Liver (tissue), 9 donors: ENCODE results near the gene TMEM168. TPM values are rescaled to one million over a fixed set of nuclear protein-coding genes. Genes with fewer than 3 reads are reported as not detected.
A peak's percentile ranks its signal among the peaks of the same experiment; 100 is the strongest.
"Not testable (repeated sequence)": the region's sequence is repeated elsewhere in the genome, so short reads cannot be mapped to it uniquely, and the experiment has no call there.

ENCODE experiments used
- DNase-seq: peaks from one replicate; pipeline ENCODE4 v3.0.0-alpha.2; 2017; ENCODE audit warnings: low spot score
- H3K27ac ChIP-seq, 2 donors: one replicate each; pipeline ENCODE4 v1.7.0; 2013; ENCODE audit warnings: inconsistent platforms in 2 of 2, low read length in 2 of 2, control low read depth in 1 of 2, low read depth in 1 of 2, mild to moderate bottlenecking in 1 of 2
- H3K27me3 ChIP-seq, 4 donors: one replicate each; pipeline versions ENCODE4 v1.6.1 to v1.7.0; 2013; ENCODE audit warnings: low read length in 3 of 4, inconsistent platforms in 1 of 4, mild to moderate bottlenecking in 1 of 4, moderate library complexity in 1 of 4; ENCODE audit not compliant: control insufficient read depth in 4 of 4, insufficient read depth in 4 of 4
- H3K36me3 ChIP-seq, 4 donors: one replicate each; pipeline versions ENCODE4 v1.6.1 to v1.7.0; 2013; ENCODE audit warnings: low read length in 3 of 4, mild to moderate bottlenecking in 3 of 4, low read depth in 1 of 4, moderate library complexity in 1 of 4; ENCODE audit not compliant: control insufficient read depth in 4 of 4, insufficient read depth in 3 of 4
- H3K4me1 ChIP-seq, 4 donors: one replicate each; pipeline versions ENCODE4 v1.6.1 to v1.7.0; 2013; ENCODE audit warnings: low read length in 3 of 4, mild to moderate bottlenecking in 3 of 4, moderate library complexity in 1 of 4; ENCODE audit not compliant: control insufficient read depth in 4 of 4, insufficient read depth in 4 of 4
- H3K4me3 ChIP-seq, 3 donors: one replicate each; pipeline versions ENCODE4 v1.6.1 to v1.7.0; 2013; ENCODE audit warnings: low read length in 3 of 3, control low read depth in 1 of 3, low read depth in 1 of 3, mild to moderate bottlenecking in 1 of 3
- H3K9ac ChIP-seq, 2 donors: one replicate each; pipeline ENCODE4 v1.7.0; 2013; ENCODE audit warnings: low read length in 2 of 2, mild to moderate bottlenecking in 2 of 2, moderate library complexity in 2 of 2, control low read depth in 1 of 2, low read depth in 1 of 2
- H3K9me3 ChIP-seq, 4 donors: one replicate each; pipeline versions ENCODE4 v1.6.1 to v1.7.0; 2013; ENCODE audit warnings: low read length in 3 of 4; ENCODE audit not compliant: control insufficient read depth in 4 of 4
- EGR1 ChIP-seq, 2 donors: IDR thresholded peaks; 2 replicates each; pipeline ENCODE4 v1.6.1; 2016 to 2018; ENCODE audit warnings: antibody characterized with exemption in 2 of 2, low read depth in 2 of 2
- FOXA1 ChIP-seq: IDR thresholded peaks from 2 replicates; pipeline ENCODE4 v1.6.1; 2016; ENCODE audit warnings: antibody characterized with exemption
- FOXA2 ChIP-seq: IDR thresholded peaks from 2 replicates; pipeline ENCODE4 v1.6.1; 2016; ENCODE audit warnings: antibody characterized with exemption
- GABPA ChIP-seq, 2 donors: IDR thresholded peaks in 1 of 2; conservative IDR thresholded peaks in 1 of 2; 2 replicates each; pipeline ENCODE4 v1.6.1; 2016; ENCODE audit warnings: antibody characterized with exemption in 2 of 2, mild to moderate bottlenecking in 1 of 2, moderate library complexity in 1 of 2
- HNF4A ChIP-seq, 2 donors: conservative IDR thresholded peaks; 2 replicates each; pipeline ENCODE4 v1.6.1; 2016; ENCODE audit warnings: antibody characterized with exemption in 2 of 2, mild to moderate bottlenecking in 2 of 2
- HNF4G ChIP-seq: IDR thresholded peaks from 2 replicates; pipeline ENCODE4 v1.6.1; 2016; ENCODE audit warnings: antibody characterized with exemption
- JUND ChIP-seq, 2 donors: IDR thresholded peaks; 2 replicates each; pipeline ENCODE4 v1.6.1; 2016; ENCODE audit warnings: antibody characterized with exemption in 2 of 2
- NR2F2 ChIP-seq: IDR thresholded peaks from 2 replicates; pipeline ENCODE4 v1.6.1; 2016; ENCODE audit warnings: antibody characterized with exemption
- RAD21 ChIP-seq, 2 donors: IDR thresholded peaks; 2 replicates each; pipeline ENCODE4 v1.6.1; 2016; ENCODE audit warnings: antibody characterized with exemption in 2 of 2, mild to moderate bottlenecking in 2 of 2
- RXRA ChIP-seq, 2 donors: IDR thresholded peaks; 2 replicates each; pipeline ENCODE4 v1.6.1; 2017 to 2018; ENCODE audit warnings: antibody characterized with exemption in 2 of 2, mild to moderate bottlenecking in 1 of 2
- SP1 ChIP-seq: IDR thresholded peaks from 2 replicates; pipeline ENCODE4 v1.6.1; 2018; ENCODE audit warnings: antibody characterized with exemption, mild to moderate bottlenecking
- TAF1 ChIP-seq: conservative IDR thresholded peaks from 2 replicates; pipeline ENCODE4 v1.6.1; 2016; ENCODE audit warnings: antibody characterized with exemption, mild to moderate bottlenecking
- YY1 ChIP-seq: IDR thresholded peaks from 2 replicates; pipeline ENCODE4 v1.6.1; 2016; ENCODE audit warnings: antibody characterized with exemption, mild to moderate bottlenecking
- WGBS: extraction: QIAGEN DNeasy Blood & Tissue Kit; methylation state at CpG from one replicate; pipeline ENCODE4 v1.1.7; 2013; 5-methylcytosine and 5-hydroxymethylcytosine counted together
- polyA plus RNA-seq, 2 donors: library from polyadenylated mRNA; stranded (reverse) in 1 of 2; unstranded in 1 of 2; fragments of 200-250 nt in 1 of 2; fragments of >200 nt in 1 of 2; fragmentation: Nextera tagmentation in 1 of 2; extraction: Ambion mirVana in 1 of 2; gene quantifications; one replicate each; pipeline versions ENCODE4 v1.2.1 to v1.2.3, GENCODE V29; 2013 to 2015
- total RNA-seq, 2 donors: library from RNA; depleted of rRNA; stranded (reverse); fragments of >200 nt; gene quantifications; one replicate each; pipeline ENCODE4 v1.2.3, GENCODE V29; 2014
- TF ChIP-seq, protein P1 (sequence below): IDR thresholded peaks from 2 replicates; pipeline ENCODE4 v1.6.1; 2016; ENCODE audit warnings: antibody characterized with exemption
- TF ChIP-seq, protein P2 (sequence below): IDR thresholded peaks from 2 replicates; pipeline ENCODE4 v1.6.1; 2016; ENCODE audit warnings: antibody characterized with exemption, mild to moderate bottlenecking
- TF ChIP-seq, protein P3 (sequence below): fragments of 150-350 bp; IDR thresholded peaks from 2 replicates; pipeline ENCODE4 v1.5.1; 2017; ENCODE audit warnings: improper control_type of control experiment, low read depth, low read length; ENCODE audit not compliant: missing input control
- TF ChIP-seq, protein P4 (sequence below): IDR thresholded peaks from 2 replicates; pipeline ENCODE4 v1.6.1; 2016; ENCODE audit warnings: antibody characterized with exemption
- TF ChIP-seq, protein P5 (sequence below): IDR thresholded peaks from 2 replicates; pipeline ENCODE4 v1.6.1; 2016; ENCODE audit warnings: antibody characterized with exemption
- donor health status: healthy.
- donor health status: healthy.
- donor health status: healthy.
- donor health status: healthy.
- donor health status: healthy.

TMEM168 gene
- total and polyA plus RNA-seq, 4 donors = 4.6 to 16.8 (median 7.7) TPM

DNA sequence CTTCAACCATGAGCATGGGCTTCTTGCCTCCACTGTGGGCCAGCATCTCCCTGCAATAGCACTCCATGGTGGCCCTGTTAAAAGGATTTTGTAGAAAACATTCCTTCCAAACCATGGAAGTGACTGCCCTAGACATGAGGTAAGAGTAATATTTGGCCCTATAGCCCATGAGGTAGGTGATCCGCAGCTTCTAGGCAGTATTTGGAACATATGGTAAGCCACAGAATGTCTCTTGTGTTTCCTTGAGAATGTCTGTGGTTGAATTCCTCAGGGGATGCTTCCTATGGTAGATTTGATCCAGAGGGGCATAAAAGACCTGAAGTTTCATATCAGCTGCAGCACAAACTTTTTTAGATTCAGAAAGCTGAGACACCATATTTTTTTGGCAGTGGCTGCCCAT is 54.9 kb downstream of the TMEM168 start:
- Histone ChIP-seq H3K9me3 (peaks cover 3 to 25% (median 10%) of the 10 kb centered on the region in 4 donors), H3K27ac (no peak overlapping the region), H3K36me3 (no peaks in the 10 kb centered on the region), H3K4me1 (no peaks in the 10 kb centered on the region), H3K9ac (no peak overlapping the region), H3K4me3 (peak overlapping the region in 1 of 3 donors; percentile 8), H3K27me3 (no peaks in the 10 kb centered on the region)
- no peak for DNase-seq
- TF ChIP-seq RAD21 (IDR thresholded peaks at IDR 0.05) (no peak), JUND (IDR thresholded peaks at IDR 0.05) (no peak), EGR1 (IDR thresholded peaks at IDR 0.05; ENCODE audit: low read depth in 2 of 2) (no peak), YY1 (no peak), HNF4G (no peak), FOXA1 (no peak), RXRA (IDR thresholded peaks at IDR 0.05) (no peak), HNF4A (conservative IDR thresholded peaks at IDR 0.05) (no peak), NR2F2 (no peak), FOXA2 (no peak), SP1 (no peak), GABPA (IDR thresholded peaks at IDR 0.05 in 1 of 2, conservative IDR thresholded peaks at IDR 0.05 in 1 of 2) (no peak), TAF1 (no peak)
- TF ChIP-seq, protein P1, sequence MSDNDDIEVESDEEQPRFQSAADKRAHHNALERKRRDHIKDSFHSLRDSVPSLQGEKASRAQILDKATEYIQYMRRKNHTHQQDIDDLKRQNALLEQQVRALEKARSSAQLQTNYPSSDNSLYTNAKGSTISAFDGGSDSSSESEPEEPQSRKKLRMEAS = no peak
- TF ChIP-seq, protein P2, sequence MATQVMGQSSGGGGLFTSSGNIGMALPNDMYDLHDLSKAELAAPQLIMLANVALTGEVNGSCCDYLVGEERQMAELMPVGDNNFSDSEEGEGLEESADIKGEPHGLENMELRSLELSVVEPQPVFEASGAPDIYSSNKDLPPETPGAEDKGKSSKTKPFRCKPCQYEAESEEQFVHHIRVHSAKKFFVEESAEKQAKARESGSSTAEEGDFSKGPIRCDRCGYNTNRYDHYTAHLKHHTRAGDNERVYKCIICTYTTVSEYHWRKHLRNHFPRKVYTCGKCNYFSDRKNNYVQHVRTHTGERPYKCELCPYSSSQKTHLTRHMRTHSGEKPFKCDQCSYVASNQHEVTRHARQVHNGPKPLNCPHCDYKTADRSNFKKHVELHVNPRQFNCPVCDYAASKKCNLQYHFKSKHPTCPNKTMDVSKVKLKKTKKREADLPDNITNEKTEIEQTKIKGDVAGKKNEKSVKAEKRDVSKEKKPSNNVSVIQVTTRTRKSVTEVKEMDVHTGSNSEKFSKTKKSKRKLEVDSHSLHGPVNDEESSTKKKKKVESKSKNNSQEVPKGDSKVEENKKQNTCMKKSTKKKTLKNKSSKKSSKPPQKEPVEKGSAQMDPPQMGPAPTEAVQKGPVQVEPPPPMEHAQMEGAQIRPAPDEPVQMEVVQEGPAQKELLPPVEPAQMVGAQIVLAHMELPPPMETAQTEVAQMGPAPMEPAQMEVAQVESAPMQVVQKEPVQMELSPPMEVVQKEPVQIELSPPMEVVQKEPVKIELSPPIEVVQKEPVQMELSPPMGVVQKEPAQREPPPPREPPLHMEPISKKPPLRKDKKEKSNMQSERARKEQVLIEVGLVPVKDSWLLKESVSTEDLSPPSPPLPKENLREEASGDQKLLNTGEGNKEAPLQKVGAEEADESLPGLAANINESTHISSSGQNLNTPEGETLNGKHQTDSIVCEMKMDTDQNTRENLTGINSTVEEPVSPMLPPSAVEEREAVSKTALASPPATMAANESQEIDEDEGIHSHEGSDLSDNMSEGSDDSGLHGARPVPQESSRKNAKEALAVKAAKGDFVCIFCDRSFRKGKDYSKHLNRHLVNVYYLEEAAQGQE = no peak
- TF ChIP-seq, protein P3, sequence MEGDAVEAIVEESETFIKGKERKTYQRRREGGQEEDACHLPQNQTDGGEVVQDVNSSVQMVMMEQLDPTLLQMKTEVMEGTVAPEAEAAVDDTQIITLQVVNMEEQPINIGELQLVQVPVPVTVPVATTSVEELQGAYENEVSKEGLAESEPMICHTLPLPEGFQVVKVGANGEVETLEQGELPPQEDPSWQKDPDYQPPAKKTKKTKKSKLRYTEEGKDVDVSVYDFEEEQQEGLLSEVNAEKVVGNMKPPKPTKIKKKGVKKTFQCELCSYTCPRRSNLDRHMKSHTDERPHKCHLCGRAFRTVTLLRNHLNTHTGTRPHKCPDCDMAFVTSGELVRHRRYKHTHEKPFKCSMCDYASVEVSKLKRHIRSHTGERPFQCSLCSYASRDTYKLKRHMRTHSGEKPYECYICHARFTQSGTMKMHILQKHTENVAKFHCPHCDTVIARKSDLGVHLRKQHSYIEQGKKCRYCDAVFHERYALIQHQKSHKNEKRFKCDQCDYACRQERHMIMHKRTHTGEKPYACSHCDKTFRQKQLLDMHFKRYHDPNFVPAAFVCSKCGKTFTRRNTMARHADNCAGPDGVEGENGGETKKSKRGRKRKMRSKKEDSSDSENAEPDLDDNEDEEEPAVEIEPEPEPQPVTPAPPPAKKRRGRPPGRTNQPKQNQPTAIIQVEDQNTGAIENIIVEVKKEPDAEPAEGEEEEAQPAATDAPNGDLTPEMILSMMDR = no peak
- TF ChIP-seq, protein P4, sequence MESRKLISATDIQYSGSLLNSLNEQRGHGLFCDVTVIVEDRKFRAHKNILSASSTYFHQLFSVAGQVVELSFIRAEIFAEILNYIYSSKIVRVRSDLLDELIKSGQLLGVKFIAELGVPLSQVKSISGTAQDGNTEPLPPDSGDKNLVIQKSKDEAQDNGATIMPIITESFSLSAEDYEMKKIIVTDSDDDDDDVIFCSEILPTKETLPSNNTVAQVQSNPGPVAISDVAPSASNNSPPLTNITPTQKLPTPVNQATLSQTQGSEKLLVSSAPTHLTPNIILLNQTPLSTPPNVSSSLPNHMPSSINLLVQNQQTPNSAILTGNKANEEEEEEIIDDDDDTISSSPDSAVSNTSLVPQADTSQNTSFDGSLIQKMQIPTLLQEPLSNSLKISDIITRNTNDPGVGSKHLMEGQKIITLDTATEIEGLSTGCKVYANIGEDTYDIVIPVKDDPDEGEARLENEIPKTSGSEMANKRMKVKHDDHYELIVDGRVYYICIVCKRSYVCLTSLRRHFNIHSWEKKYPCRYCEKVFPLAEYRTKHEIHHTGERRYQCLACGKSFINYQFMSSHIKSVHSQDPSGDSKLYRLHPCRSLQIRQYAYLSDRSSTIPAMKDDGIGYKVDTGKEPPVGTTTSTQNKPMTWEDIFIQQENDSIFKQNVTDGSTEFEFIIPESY = no peak
- TF ChIP-seq, protein P5, sequence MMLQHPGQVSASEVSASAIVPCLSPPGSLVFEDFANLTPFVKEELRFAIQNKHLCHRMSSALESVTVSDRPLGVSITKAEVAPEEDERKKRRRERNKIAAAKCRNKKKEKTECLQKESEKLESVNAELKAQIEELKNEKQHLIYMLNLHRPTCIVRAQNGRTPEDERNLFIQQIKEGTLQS = no peak
- WGBS = 90% methylated on average over 1 of the region's 1 CpG

DNA sequence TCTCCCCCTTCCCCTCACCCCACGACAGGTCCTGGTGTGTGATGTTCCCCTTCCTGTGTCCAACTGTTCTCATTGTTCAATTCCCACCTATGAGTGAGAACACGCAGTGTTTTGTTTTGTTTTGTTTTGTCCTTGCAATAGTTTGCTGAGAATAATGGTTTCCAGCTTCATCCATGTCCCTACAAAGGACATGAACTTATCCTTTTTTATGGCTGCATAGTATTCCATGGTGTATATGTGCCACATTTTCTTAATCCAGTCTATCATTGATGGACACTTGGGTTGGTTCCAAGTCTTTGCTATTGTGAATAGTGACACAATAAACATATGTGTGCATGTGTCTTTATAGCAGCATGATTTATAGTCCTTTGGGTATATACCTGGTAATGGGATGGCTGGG is 58.9 kb downstream of the TMEM168 start:
- not testable (repeated sequence) for H3K27ac ChIP-seq, H3K27me3 ChIP-seq, DNase-seq, H3K36me3 ChIP-seq, H3K9ac ChIP-seq, H3K4me1 ChIP-seq, H3K4me3 ChIP-seq
- H3K9me3 ChIP-seq = peaks cover 3 to 21% (median 6%) of the 10 kb centered on the region in 4 donors
- 88% methylated on average over 2 of the region's 2 CpGs for WGBS
